HepG2 (cell line): ENCODE measurements around the gene DISP2. TPM values are rescaled to one million over a fixed set of nuclear protein-coding genes. Genes with fewer than 3 reads are reported as not detected.

Source experiments
- AFF4 ChIP-seq: sonication (generic); formaldehyde crosslinking; IDR thresholded peaks from 2 replicates; pipeline ENCODE4 v1.4.0; 2020; ENCODE audit warnings: missing genetic modification reagents
- CSRNP2 ChIP-seq: sonication (generic); formaldehyde crosslinking; conservative IDR thresholded peaks from 2 replicates; pipeline ENCODE4 v1.8.0; 2022; ENCODE audit warnings: low read depth, missing genetic modification reagents
- FOXA3 ChIP-seq: IDR thresholded peaks from 2 replicates; pipeline ENCODE4 v1.6.1; 2016; ENCODE audit warnings: missing genetic modification reagents, missing compliant biosample characterization
- HIVEP1 ChIP-seq: sonication (generic); formaldehyde crosslinking; IDR thresholded peaks from 2 replicates; pipeline ENCODE4 v1.4.0; 2020; ENCODE audit warnings: mild to moderate bottlenecking, missing genetic modification reagents
- MAFK ChIP-seq, 2 experiments: IDR thresholded peaks in 1 of 2; conservative IDR thresholded peaks in 1 of 2; 2 replicates each; pipeline ENCODE4 v1.6.1; 2011; ENCODE audit warnings: improper control_type of control experiment in 2 of 2, low read length in 2 of 2
- NCOA2 ChIP-seq: sonication (generic); formaldehyde crosslinking; IDR thresholded peaks from 2 replicates; pipeline ENCODE4 v1.8.0; 2022; ENCODE audit warnings: inconsistent platforms
- REST ChIP-seq, 2 experiments: IDR thresholded peaks; 2 replicates each; pipeline ENCODE4 v1.6.1; 2011 to 2012; ENCODE audit warnings: low read length in 2 of 2, borderline replicate concordance in 1 of 2, low read depth in 1 of 2, mild to moderate bottlenecking in 1 of 2, moderate library complexity in 1 of 2
- SP2 ChIP-seq: sonication (generic); formaldehyde crosslinking; IDR thresholded peaks from 2 replicates; pipeline ENCODE4 v1.5.1; 2020; ENCODE audit warnings: mild to moderate bottlenecking, missing genetic modification reagents
- SP4 ChIP-seq: sonication (generic); formaldehyde crosslinking; IDR thresholded peaks from 2 replicates; pipeline ENCODE4 v1.8.1; 2023; ENCODE audit warnings: mild to moderate bottlenecking, missing genetic modification reagents
- ZKSCAN5 ChIP-seq: sonication (generic); formaldehyde crosslinking; IDR thresholded peaks from 2 replicates; pipeline ENCODE4 v1.5.1; 2020; ENCODE audit warnings: mild to moderate bottlenecking, missing genetic modification reagents
- ZNF235 ChIP-seq: sonication (generic); formaldehyde crosslinking; IDR thresholded peaks from 2 replicates; pipeline ENCODE4 v1.8.1; 2023; ENCODE audit warnings: mild to moderate bottlenecking, missing genetic modification reagents, borderline replicate concordance
- ZNF264 ChIP-seq: sonication (generic); formaldehyde crosslinking; IDR thresholded peaks from 2 replicates; pipeline ENCODE4 v1.4.0; 2020; ENCODE audit warnings: missing genetic modification reagents
- ZNF282 ChIP-seq: fragments of 450-650 bp; IDR thresholded peaks from 2 replicates; pipeline ENCODE4 v1.6.1; 2018; ENCODE audit not compliant: partially characterized antibody
- ZNF563 ChIP-seq: sonication (generic); formaldehyde crosslinking; IDR thresholded peaks from 2 replicates; pipeline ENCODE4 v1.8.0; 2022; ENCODE audit warnings: mild to moderate bottlenecking, moderate library complexity, missing genetic modification reagents
- ZNF597 ChIP-seq: sonication (generic); formaldehyde crosslinking; IDR thresholded peaks from 2 replicates; pipeline ENCODE4 v1.5.0; 2020; ENCODE audit warnings: missing genetic modification reagents
- ZNF598 ChIP-seq: sonication (generic); formaldehyde crosslinking; IDR thresholded peaks from 2 replicates; pipeline ENCODE4 v1.5.1; 2020; ENCODE audit warnings: mild to moderate bottlenecking, missing genetic modification reagents, borderline replicate concordance
- ZNF619 ChIP-seq: sonication (generic); formaldehyde crosslinking; IDR thresholded peaks from 2 replicates; pipeline ENCODE4 v1.4.0; 2020; ENCODE audit warnings: mild to moderate bottlenecking, missing genetic modification reagents
- ZSCAN9 ChIP-seq: IDR thresholded peaks from 2 replicates; pipeline ENCODE4 v1.6.1; 2016; ENCODE audit warnings: borderline replicate concordance
- polyA plus RNA-seq, 8 experiments: library from polyadenylated mRNA; depleted of rRNA in 3 of 8; stranded (reverse) in 7 of 8; unstranded in 1 of 8; fragments of >200 nt; fragmentation: Illumina TruSeq in 4 of 8; extraction: Trizol in 4 of 8; gene quantifications; 2 replicates each; pipeline versions ENCODE4 v1.2.1 to v1.2.3, GENCODE V29; 2011 to 2016; ENCODE audit warnings: low read depth in 4 of 8, missing spikeins in 1 of 8, mixed read lengths in 1 of 8; ENCODE audit not compliant: insufficient read depth in 1 of 8
- total RNA-seq, 5 experiments: library from RNA; depleted of rRNA; stranded (reverse); fragments of >200 nt; fragmentation: Illumina TruSeq; extraction: Trizol; gene quantifications; 2 replicates each; pipeline ENCODE4 v1.2.3, GENCODE V29; 2016; ENCODE audit warnings: low read depth in 1 of 5

DISP2 gene
- total and polyA plus RNA-seq, 2 of the 13 experiments (the other 11 are each of a cell fraction or from before 2014, with no cell fraction given) = 0.09 to 0.32 TPM

GRCh38 chr15:40405501-40406381, 47.7 kb downstream of the DISP2 start, which contains the start of gene IVD (continued):
- TF ChIP-seq ZNF597 (CRISPR knock-in tag) (no peak), MAFK (conservative IDR thresholded peaks at IDR 0.05 in 1 of 2, IDR thresholded peaks at IDR 0.05 in 1 of 2; ENCODE audit: low read length in 2 of 2) (no peak), ZNF563 (CRISPR knock-in tag) (peak; percentile 64; the same call in 1 of the 2 replicates), ZNF598 (0 out of 2 replicates have a peak, but pooled peaks have one; percentile 30), ZNF264 (no peak), NCOA2 (0 out of 2 replicates have a peak, but pooled peaks have one; percentile 28), ZNF282 (no peak), ZSCAN9 (CRISPR knock-in tag) (no peak), SP4 (CRISPR knock-in tag) (peak; percentile 71), AFF4 (CRISPR knock-in tag) (no peak), CSRNP2 (no peak), FOXA3 (CRISPR knock-in tag) (0 out of 2 replicates have a peak, but pooled peaks have one; percentile 6), HIVEP1 (peak; percentile 73; the same call in 1 of the 2 replicates), ZNF619 (CRISPR knock-in tag) (peak; percentile 55; the same call in 1 of the 2 replicates), ZNF235 (CRISPR knock-in tag) (no peak), SP2 (peak; percentile 92), ZKSCAN5 (no peak), REST (IDR thresholded peaks at IDR 0.05; ENCODE audit: borderline replicate concordance in 1 of 2, low read depth in 1 of 2, low read length in 2 of 2) (no peak)
